H9 (cell line): Measurements from ENCODE around the gene N4BP3. TPM values are rescaled to one million over a fixed set of nuclear protein-coding genes. Genes with fewer than 3 reads are reported as not detected.

Experiments
- DNase-seq: peaks from one replicate; pipeline ENCODE4 v3.0.0-alpha.2; 2017
- H2AFZ ChIP-seq: one replicate; pipeline ENCODE4 v1.6.1; 2013; ENCODE audit warnings: mild to moderate bottlenecking, low read length, control low read depth, moderate library complexity
- H2AK5ac ChIP-seq: 2 replicates; pipeline ENCODE4 v1.6.1; 2013; ENCODE audit warnings: low read length, control low read depth, mixed read lengths; ENCODE audit not compliant: insufficient read length
- H2BK120ac ChIP-seq: one replicate; pipeline ENCODE4 v1.6.1; 2013; ENCODE audit warnings: low read depth, mild to moderate bottlenecking, low read length, control low read depth, inconsistent platforms; ENCODE audit not compliant: poor library complexity, severe bottlenecking
- H2BK12ac ChIP-seq: 2 replicates; pipeline ENCODE4 v1.6.1; 2013; ENCODE audit warnings: low read length, control low read depth, mixed read lengths, low read depth; ENCODE audit not compliant: insufficient read length
- H2BK15ac ChIP-seq: 2 replicates; pipeline ENCODE4 v1.6.1; 2013; ENCODE audit warnings: low read depth, low read length, control low read depth
- H2BK20ac ChIP-seq: one replicate; pipeline ENCODE4 v1.6.1; 2013; ENCODE audit warnings: low read depth, mild to moderate bottlenecking, low read length, control low read depth, inconsistent platforms; ENCODE audit not compliant: poor library complexity, severe bottlenecking
- H2BK5ac ChIP-seq: 2 replicates; pipeline ENCODE4 v1.6.1; 2013; ENCODE audit warnings: low read length, control low read depth, mixed read lengths; ENCODE audit not compliant: insufficient read length
- H3K14ac ChIP-seq: 2 replicates; pipeline ENCODE4 v1.6.1; 2013; ENCODE audit warnings: low read length, control low read depth; ENCODE audit not compliant: insufficient read depth
- H3K18ac ChIP-seq: 2 replicates; pipeline ENCODE4 v1.6.1; 2013; ENCODE audit warnings: low read depth, mild to moderate bottlenecking, mixed read lengths, low read length, control low read depth; ENCODE audit not compliant: insufficient read length
- H3K23ac ChIP-seq: 2 replicates; pipeline ENCODE4 v1.6.1; 2013; ENCODE audit warnings: low read length, control low read depth, mixed read lengths, low read depth; ENCODE audit not compliant: insufficient read length
- H3K23me2 ChIP-seq: 2 replicates; pipeline ENCODE4 v1.6.1; 2013; ENCODE audit warnings: low read depth, mild to moderate bottlenecking, mixed read lengths, low read length, control low read depth; ENCODE audit not compliant: insufficient read length, poor library complexity, severe bottlenecking
- H3K27ac ChIP-seq: 2 replicates; pipeline ENCODE4 v1.5.1; 2013; ENCODE audit warnings: low read length, control low read depth, mixed read lengths, low read depth; ENCODE audit not compliant: insufficient read length
- H3K27me3 ChIP-seq: 2 replicates; pipeline ENCODE4 v1.6.1; 2013; ENCODE audit warnings: low read length, control low read depth, inconsistent platforms; ENCODE audit not compliant: insufficient read depth
- H3K4ac ChIP-seq: 2 replicates; pipeline ENCODE4 v1.6.1; 2013; ENCODE audit warnings: low read depth, mild to moderate bottlenecking, control low read depth, inconsistent platforms, low read length, moderate library complexity
- H3K4me1 ChIP-seq: 2 replicates; pipeline ENCODE4 v1.6.1; 2013; ENCODE audit warnings: low read length, control low read depth, inconsistent platforms; ENCODE audit not compliant: insufficient read depth
- H3K4me2 ChIP-seq: 2 replicates; pipeline ENCODE4 v1.6.1; 2013; ENCODE audit warnings: low read length, control low read depth, mixed read lengths; ENCODE audit not compliant: insufficient read length, insufficient read depth
- H3K56ac ChIP-seq: 2 replicates; pipeline ENCODE4 v1.6.1; 2013; ENCODE audit warnings: low read depth, mild to moderate bottlenecking, mixed read lengths, low read length, control low read depth; ENCODE audit not compliant: insufficient read length
- H3K79me1 ChIP-seq: 2 replicates; pipeline ENCODE4 v1.6.1; 2013; ENCODE audit warnings: low read depth, mild to moderate bottlenecking, moderate library complexity, low read length, control low read depth, inconsistent platforms; ENCODE audit not compliant: insufficient read depth, poor library complexity, severe bottlenecking
- H3K79me2 ChIP-seq: 2 replicates; pipeline ENCODE4 v1.6.1; 2013; ENCODE audit warnings: low read length, control low read depth, inconsistent platforms; ENCODE audit not compliant: insufficient read depth
- H3K9ac ChIP-seq: 2 replicates; pipeline ENCODE4 v1.6.1; 2013; ENCODE audit warnings: low read length, control low read depth, mixed read lengths; ENCODE audit not compliant: insufficient read length; ENCODE audit errors: extremely low read depth
- H3K9me3 ChIP-seq: one replicate; pipeline ENCODE4 v1.6.1; 2013; ENCODE audit warnings: low read depth, low read length, inconsistent platforms; ENCODE audit not compliant: control insufficient read depth
- H3T11ph ChIP-seq: one replicate; pipeline ENCODE4 v1.6.1; 2013; ENCODE audit warnings: mild to moderate bottlenecking, low read length, control low read depth, inconsistent platforms
- H4K20me1 ChIP-seq: one replicate; pipeline ENCODE4 v1.6.1; 2013; ENCODE audit not compliant: control insufficient read depth, insufficient read length, insufficient read depth
- H4K5ac ChIP-seq: 2 replicates; pipeline ENCODE4 v1.6.1; 2013; ENCODE audit warnings: low read depth, mild to moderate bottlenecking, mixed read lengths, low read length, control low read depth; ENCODE audit not compliant: insufficient read length
- H4K8ac ChIP-seq: replicated peaks from 2 replicates; pipeline ENCODE4 v1.6.1; 2013; ENCODE audit warnings: low read length, control low read depth, mixed read lengths, low read depth; ENCODE audit not compliant: insufficient read length
- H4K91ac ChIP-seq: 2 replicates; pipeline ENCODE4 v1.6.1; 2013; ENCODE audit warnings: low read depth, mild to moderate bottlenecking, moderate library complexity, mixed read lengths, low read length, control low read depth; ENCODE audit not compliant: insufficient read length
- H3K27ac Mint-ChIP-seq, 3 experiments: 2 replicates in 2 of 3; 3 replicates in 1 of 3; pipeline ENCODE4 v1.8.0; 2020 to 2021; ENCODE audit warnings: mixed read lengths in 3 of 3, mild to moderate bottlenecking in 1 of 3, moderate library complexity in 1 of 3
- H3K27me3 Mint-ChIP-seq: 2 replicates; pipeline ENCODE4 v1.8.0; 2021; ENCODE audit warnings: low read depth, mild to moderate bottlenecking, moderate library complexity, mixed read lengths
- H3K36me3 Mint-ChIP-seq, 3 experiments: 2 replicates in 2 of 3; 3 replicates in 1 of 3; pipeline ENCODE4 v1.8.0; 2020 to 2021; ENCODE audit warnings: low read depth in 3 of 3, mixed read lengths in 3 of 3; ENCODE audit not compliant: insufficient read depth in 1 of 3
- H3K4me1 Mint-ChIP-seq, 2 experiments: 2 replicates each; pipeline ENCODE4 v1.8.0; 2020; ENCODE audit warnings: mixed read lengths in 2 of 2
- H3K4me3 Mint-ChIP-seq, 2 experiments: 2 replicates in 1 of 2; 3 replicates in 1 of 2; pipeline ENCODE4 v1.8.0; 2020 to 2021; ENCODE audit warnings: mild to moderate bottlenecking in 2 of 2, mixed read lengths in 2 of 2, moderate library complexity in 1 of 2
- H3K9me3 Mint-ChIP-seq, 2 experiments: 2 replicates in 1 of 2; 3 replicates in 1 of 2; pipeline ENCODE4 v1.8.0; 2020; ENCODE audit warnings: mild to moderate bottlenecking in 2 of 2, mixed read lengths in 2 of 2, moderate library complexity in 1 of 2
- CTCF ChIP-seq: fragments of 200-600 bp; sonication (generic); conservative IDR thresholded peaks from 3 replicates; pipeline ENCODE4 v1.8.0; 2021; ENCODE audit warnings: antibody characterized with exemption, mild to moderate bottlenecking
- WGBS: extraction: QIAGEN DNeasy Blood & Tissue Kit; methylation state at CpG from one replicate; pipeline ENCODE4 v1.1.7; 2013; ENCODE audit warnings: missing lambda C conversion rate, low lambda C conversion rate, mixed read lengths; ENCODE audit not compliant: insufficient read length; ENCODE audit errors: extremely low coverage; 5-methylcytosine and 5-hydroxymethylcytosine counted together
- total RNA-seq: library from RNA; stranded (reverse); gene quantifications from 2 replicates; pipeline ENCODE4 v1.2.1, GENCODE V29; 2021

The N4BP3 gene
- total RNA-seq, 1 experiment from 2014 or later = 32.1 TPM

- H3K4me2 ChIP-seq = peak overlapping the region; percentile 71
- H2AK5ac ChIP-seq = no peak overlapping the region
- H4K5ac ChIP-seq = no peak overlapping the region
- H3K4me1 Mint-ChIP-seq = peaks cover 6 to 14% of the 10 kb centered on the region in 2 experiments
- H3K9me3 Mint-ChIP-seq = no peaks in the 10 kb centered on the region; a peak in 1 of 5 replicates
- peaks cover 27 to 49% (median 46%) of the 10 kb centered on the region in 3 experiments; a peak in 6 of 7 replicates for H3K36me3 Mint-ChIP-seq
- peak overlapping the region; percentile 71 for H3K9ac ChIP-seq
- peaks cover 4% of the 10 kb centered on the region for H3K79me1 ChIP-seq
- no peak for TF ChIP-seq CTCF
- no peak overlapping the region for H2BK5ac ChIP-seq
- no peak overlapping the region for H3K56ac ChIP-seq
- H4K20me1 ChIP-seq = peaks cover 2% of the 10 kb centered on the region
- no peak overlapping the region for H2AFZ ChIP-seq
- no peak overlapping the region for H2BK120ac ChIP-seq
- H2BK15ac ChIP-seq = no peak overlapping the region
- H3K27ac ChIP-seq = no peak overlapping the region
- no peak overlapping the region for H3K14ac ChIP-seq
- no peak for DNase-seq
- no peak overlapping the region for H2BK20ac ChIP-seq
- H3T11ph ChIP-seq = no peak overlapping the region
- H3K23ac ChIP-seq = no peak overlapping the region
- H3K27me3 Mint-ChIP-seq = peaks cover 2% of the 10 kb centered on the region; the same call in 1 of the 2 replicates
- H2BK12ac ChIP-seq = no peak overlapping the region
- H3K79me2 ChIP-seq = no peaks in the 10 kb centered on the region
- peaks cover 5% of the 10 kb centered on the region for H3K23me2 ChIP-seq
- H3K18ac ChIP-seq = no peak overlapping the region
- peak overlapping the region; percentile 94 to 95 for H3K4me3 Mint-ChIP-seq
- H3K27ac Mint-ChIP-seq = peak overlapping the region; percentile 59 to 96 (median 93); a peak in 4 of 7 replicates
- H4K8ac ChIP-seq = no peak overlapping the region
- H3K27me3 ChIP-seq = no peaks in the 10 kb centered on the region
- no CpG with 5 or more reads among the region's 31 CpGs for WGBS
- no peaks in the 10 kb centered on the region for H3K9me3 ChIP-seq
- H3K4me1 ChIP-seq = no peaks in the 10 kb centered on the region; the same call in 1 of the 2 replicates
- no peak overlapping the region for H4K91ac ChIP-seq
- no peak overlapping the region for H3K4ac ChIP-seq
Observed at GRCh38 chr5:178152491-178153444, 39.4 kb downstream of the N4BP3 start.
